HPDE6-E6E7 (cell line): ENCODE results near the gene RAB4B.
"Not testable (repeated sequence)": the region's sequence is repeated elsewhere in the genome, so short reads cannot be mapped to it uniquely, and the experiment has no call there.

Source experiments
- DNase-seq: peaks from one replicate; pipeline ENCODE4 v3.0.0; 2011; ENCODE audit warnings: missing footprints; ENCODE audit errors: extremely low spot score

RAB4B gene

DNA sequence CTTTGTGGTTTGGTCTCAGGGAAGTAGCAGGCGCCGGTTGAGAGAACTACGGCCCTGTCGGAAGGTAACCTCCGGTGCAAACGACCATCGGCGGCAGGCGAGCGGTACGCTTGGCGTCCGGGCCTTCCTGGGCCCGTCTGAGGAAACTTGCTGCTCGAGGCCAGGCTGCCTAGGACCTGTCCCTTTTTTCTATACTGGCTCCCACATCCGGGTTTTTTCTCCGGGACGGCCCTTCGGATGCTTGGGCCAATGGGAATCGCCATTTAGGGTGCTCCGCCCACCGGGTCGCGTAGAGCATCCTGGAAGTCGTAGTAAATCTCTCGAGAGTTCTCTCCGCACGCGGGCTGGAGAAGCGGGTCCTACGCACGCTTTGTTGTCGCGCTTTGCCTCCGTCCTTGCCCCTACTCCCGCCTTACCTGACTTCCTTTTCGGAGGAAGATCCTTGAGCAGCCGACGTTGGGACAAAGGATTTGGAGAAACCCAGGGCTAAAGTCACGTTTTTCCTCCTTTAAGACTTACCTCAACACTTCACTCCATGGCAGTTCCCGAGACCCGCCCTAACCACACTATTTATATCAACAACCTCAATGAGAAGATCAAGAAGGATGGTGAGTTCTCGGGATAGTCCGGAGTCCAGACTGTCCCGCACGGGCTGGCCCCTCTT is 27.0 kb upstream of the RAB4B start, which contains the start of gene SNRPA:
Gene SNRPA, plus strand, starts transcription at position 330 of the 664 bp plus-strand sequence. Its CDS starts 206 bp downstream, at position 536.
- DNase-seq, result peak; percentile 94

DNA sequence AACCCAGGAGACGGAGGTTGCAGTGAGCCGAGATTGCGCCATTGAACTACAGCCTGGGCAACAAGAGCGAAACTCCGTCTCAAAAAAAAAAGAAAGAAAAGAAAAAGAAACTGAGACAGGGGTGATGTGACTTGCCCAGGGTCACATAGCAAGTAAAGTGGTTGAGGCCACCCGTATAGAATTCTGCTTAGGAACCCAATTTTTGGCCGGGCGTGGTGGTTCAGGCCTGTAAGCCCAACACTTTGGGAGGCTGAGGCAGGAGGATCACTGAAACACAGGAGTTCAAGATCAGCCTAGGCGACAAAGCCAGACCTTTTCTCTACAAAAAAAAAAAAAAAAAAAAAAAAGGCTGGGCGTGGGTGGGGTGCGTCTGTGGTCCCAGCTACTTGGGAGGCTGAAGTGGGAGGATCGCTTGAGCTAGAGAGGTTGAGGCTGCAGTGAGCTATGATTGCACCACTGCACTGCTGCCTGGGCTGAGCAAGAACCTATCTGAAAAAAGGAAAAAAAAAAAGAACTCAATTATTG is 25.7 kb upstream of the RAB4B start:
- no peak for DNase-seq

DNA sequence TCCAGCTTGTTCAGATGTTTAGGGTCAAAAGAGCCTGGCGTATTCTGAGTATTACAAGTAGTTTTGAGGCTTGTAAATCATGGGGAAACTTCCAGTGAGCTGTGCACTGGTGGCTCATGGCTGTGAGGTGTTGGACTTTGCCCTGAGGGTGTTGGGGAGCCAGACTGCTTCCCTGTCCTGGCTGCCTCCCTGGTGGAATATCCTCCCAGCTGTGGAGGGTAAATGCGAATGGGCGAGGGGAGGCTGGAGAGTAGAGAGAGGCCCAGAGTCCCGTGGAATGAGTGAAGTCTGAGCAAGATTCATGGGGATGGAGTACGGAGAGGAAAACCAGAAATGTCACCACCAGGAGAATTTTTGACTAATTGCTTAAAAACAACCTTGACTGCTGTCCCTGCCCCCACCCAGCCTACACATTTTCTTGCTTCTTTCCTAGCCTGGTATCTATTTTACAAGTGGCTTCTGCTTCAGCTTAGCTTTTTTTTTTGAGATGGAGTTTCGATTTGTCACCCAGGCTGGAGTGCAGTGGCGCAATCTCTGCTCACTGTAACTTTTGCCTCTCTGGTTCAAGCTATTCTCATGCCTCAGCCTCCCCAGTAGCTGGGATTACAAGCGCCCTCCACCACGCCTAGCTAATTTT is 23.3 kb upstream of the RAB4B start:
- DNase-seq, result no peak

DNA sequence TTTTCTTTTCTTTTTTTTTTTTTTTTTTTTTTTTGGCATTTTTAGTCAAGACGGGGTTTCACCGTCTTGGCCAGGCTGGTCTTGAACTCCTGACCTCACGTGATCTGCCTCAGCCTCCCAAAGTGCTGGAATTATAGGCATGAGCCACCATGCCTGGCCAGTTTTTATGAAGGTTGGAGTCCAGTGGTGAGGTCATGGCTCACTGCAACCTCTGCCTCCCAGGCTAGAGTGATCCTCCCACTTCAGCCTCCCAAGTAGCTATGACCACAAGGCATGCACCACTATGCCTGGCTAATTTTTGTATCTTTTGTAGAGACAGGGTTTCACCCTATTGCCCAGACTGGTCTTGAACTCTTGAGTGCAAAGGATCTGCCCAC is 22.8 kb upstream of the RAB4B start:
- DNase-seq, result no peak

DNA sequence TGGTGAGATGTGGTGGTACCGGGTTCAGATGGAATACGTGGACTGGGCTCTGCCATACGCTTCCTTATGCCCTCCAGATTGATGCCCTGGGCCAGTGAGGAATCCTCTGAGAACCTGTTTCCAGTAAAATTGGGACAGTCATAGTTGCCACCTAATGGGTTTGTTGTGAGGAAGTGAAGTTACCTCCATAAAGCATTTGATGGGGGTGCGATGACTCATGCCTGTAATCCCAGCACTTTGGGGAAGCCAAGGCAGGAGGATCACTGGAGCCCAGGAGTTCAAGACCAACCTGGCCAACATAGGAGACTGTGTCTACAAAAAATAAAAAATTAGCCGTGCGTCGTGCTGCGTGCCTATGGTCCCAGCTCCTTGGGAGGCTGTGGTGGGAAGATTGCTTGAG is 22.3 kb upstream of the RAB4B start:
- DNase-seq, result no peak

DNA sequence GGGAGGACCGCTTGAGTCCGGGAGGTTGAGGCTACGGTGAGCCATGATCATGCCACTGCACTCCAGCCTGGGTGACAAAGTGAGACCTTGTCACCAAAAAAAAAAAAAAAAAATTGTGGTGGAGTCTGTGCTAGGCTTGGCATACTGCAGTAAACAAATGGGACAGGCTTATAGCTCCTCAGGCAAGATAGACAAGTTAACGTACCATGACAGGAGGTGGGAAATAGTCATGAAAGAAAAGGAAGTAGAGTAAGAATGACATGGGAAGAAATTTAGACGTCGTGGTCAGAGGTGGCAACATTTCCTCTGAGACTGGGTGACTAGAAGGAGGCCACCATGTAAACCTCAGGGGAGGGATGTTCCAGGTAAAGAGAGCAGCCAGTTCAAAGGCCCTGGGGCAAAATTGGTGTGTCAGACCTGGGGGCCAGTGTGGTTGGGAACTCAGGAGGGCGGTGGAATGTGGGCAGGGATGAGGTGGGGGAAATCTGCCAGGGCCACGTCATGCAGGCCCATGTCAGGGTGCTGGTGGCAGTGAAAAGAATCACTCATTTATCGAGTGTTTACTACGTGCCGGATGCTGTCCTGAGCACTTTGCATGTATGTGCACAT is 21.4 kb upstream of the RAB4B start:
- DNase-seq, result no peak

DNA sequence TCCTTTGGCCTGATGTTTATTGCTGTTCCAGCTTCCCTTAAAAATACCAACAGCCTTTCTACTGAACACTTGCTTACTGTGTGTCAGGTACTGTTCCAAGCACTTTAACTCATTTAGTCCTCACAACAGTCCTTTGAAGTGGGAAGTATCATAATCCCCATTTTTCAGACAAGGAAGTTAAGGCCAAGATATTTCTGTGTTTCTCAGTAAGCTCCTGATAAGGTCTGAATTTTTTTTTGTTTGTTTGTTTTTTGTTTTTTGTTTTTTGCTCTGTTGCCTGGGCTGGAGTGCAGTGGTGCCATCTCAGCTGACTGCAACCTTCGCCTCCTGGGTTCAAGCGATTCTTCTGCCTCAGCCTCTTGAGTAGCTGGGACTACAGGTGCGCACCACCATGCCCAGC is 19.6 kb upstream of the RAB4B start:
- DNase-seq, result no peak

DNA sequence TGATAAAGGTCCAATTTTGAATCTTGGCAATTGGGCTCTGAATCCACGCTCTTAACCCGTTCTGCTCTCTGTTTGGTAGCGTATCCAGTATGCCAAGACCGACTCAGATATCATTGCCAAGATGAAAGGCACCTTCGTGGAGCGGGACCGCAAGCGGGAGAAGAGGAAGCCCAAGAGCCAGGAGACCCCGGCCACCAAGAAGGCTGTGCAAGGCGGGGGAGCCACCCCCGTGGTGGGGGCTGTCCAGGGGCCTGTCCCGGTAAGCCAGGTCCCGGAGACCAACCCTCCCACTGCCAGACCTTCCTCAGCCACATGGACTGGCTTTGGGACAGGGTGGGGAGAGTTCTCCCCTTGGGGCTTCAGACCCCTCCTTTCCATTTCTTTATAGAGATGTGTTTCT is 18.7 kb upstream of the RAB4B start:
- DNase-seq, result no peak

DNA sequence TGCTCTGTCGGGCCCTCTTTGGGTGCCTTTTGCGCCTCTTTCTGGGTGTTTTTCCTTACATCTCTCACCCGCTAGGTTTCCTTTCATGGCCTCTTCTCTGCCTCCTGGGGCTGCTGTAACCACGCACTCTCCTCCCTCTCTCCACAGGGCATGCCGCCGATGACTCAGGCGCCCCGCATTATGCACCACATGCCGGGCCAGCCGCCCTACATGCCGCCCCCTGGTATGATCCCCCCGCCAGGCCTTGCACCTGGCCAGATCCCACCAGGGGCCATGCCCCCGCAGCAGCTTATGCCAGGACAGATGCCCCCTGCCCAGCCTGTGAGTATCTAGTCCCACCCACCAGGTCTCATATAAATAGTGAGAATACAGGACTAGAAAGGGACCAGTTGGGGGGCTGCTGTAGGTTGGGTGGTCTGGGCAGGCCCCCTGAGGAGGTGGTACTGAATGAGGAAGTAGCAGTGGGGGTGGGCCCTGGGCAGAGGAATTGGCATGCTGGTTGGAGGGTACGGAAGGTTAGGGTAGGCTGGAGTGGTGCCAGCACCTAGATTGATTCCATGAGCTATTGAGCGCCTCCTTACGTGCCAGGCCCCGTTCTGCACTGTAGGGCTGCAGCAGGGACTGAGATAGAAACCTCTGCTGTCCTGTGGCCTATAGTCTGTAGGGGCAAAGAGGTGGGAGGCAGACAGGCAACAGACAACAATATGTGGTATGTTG is 15.1 kb upstream of the RAB4B start:
- DNase-seq, result no peak

DNA sequence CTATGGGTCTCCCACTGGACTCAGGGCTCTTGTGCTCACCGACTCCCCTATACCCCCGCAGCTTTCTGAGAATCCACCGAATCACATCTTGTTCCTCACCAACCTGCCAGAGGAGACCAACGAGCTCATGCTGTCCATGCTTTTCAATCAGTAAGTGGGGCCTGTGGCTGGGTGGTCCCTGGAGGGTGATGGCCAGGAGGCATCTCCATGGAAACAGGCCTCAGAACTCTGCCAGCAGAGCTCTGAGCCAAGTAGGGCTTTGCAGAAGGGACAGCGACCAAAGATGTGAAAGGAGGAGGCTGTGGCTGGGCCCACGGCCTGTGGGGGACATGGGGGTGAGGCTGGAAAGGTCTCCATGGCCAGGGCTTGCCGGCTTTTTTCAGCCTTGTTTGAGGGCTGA is 14.5 kb upstream of the RAB4B start:
- no peak for DNase-seq

DNA sequence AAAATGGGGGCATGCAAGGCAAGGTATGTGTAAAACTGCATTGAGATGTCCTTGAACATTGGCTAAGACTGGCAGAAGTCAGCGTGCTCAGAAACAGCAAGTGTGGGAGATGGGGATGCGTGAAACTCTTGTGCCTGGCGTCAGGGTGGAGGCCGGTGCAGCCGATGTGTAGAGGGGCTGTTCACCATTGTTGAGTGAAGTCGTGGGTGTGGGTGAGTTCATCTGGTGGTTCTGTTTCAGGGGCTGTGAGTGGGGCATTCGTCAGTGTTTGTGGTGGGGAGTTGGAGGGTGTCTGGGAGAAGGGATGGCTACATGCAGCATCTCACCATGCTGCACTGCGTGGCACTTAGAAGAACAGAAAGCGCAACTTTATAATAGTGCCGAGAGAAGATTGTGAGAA is 14.1 kb upstream of the RAB4B start:
- DNase-seq, result no peak

DNA sequence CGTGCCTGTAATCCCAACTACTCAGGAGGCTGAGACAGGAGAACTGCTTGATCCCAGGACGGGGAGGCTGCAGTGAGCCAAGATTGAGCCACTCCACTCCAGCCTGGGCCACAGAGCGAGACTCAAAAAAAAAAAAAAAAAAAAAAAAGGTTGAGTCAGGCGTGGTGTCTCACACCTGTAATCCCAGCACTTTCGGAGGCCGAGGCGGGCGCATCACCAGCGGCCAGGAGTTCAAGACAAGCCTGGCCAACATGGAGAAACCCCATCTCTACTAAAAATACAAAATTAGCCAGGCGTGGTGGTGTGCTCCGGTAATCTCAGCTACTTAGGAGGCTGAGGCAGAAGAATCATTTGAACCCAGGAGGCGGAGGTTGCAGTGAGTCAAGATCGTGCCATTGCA is 11.7 kb upstream of the RAB4B start:
- not testable (repeated sequence) for DNase-seq

DNA sequence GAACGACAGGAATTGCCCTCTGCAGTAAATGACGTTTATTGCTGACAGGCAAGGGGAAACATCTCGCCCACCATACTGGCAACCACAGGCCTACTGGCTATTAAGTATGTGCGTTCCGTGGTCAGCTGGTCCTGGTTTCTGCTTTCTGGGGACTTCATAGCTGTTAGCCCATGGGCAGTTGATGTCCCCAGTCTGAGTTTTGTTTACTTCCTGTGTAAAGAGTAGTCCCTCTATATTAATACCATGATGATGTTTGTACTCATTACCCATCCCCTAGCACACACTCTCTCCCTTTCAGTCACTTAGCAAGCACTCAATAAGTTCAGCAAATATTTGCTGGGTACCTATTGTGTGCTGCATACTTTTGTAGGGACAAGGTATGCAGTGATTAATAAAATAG is 9.2 kb upstream of the RAB4B start:
- DNase-seq, result no peak

DNA sequence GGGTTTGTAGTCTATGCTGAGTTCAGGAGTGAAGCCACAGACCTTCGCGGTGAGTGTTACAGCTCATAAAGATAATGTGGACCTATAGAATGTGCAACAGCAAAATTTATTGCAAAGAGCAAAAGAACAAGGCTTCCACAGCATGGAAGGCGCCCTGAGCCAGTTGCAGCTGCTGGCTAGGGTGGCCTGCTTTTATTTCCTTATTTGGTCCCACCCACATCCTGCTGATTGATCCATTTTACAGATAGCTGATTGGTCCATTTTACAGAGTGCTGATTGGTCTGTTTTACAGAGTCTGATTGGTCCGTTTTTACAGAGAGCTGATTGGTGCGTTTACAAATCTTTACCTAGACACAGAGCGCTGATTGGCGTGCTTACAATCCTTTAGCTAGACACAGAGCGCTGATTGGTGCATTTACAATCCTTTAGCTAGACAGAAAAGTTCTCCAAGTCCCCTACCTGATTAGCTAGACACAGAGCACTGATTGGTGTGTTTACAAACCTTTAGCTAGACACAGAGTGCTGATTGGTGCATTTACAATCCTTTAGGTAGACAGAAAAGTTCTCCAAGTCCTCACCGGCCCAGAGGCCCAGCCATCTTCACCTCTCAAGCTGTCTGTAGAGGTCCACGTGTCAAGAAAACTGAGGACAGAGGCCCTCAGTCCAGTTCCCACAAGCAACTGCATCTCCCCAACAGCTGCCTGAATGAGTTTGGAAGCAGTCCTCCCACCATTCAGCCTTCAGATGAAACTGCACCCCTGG is 6.8 kb upstream of the RAB4B start:
- DNase-seq, result not testable (repeated sequence)

DNA sequence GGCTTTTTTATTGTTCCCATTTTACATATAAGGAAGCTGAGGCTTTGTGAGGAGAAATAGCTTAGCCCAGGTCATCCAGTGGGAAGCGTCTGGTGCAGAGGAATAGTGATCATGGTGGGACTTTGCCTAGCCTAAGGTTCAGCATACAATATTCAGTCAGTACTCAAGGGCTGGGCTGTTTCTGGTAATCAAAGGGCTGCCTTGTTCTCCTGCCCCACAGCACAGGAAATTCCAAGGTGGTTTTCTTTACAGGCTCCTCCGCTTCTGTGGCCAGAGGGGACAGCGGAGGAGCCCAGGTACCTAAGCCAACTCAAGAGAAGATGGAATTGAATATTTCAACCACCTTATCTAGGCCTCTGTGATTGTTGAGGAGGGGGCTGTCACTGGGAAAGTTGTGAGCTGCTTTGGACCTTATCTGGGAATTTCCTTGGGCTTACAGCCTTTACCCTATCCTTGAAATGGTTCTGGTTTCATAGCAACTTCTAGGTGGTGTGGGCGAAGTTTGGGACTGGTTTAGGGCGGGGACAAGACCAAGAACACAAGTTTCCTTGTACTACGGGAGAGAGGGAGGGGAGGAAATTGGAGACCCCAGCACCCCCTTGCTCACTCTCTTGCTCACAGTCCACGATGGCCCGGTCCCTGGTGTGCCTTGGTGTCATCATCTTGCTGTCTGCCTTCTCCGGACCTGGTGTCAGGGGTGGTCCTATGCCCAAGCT is 3.0 kb upstream of the RAB4B start, which contains the start of gene MIA:
Gene MIA, plus strand, starts transcription at position 606 of the 716 bp plus-strand sequence. Its CDS starts 22 bp downstream, at position 628.
- DNase-seq, result no peak

DNA sequence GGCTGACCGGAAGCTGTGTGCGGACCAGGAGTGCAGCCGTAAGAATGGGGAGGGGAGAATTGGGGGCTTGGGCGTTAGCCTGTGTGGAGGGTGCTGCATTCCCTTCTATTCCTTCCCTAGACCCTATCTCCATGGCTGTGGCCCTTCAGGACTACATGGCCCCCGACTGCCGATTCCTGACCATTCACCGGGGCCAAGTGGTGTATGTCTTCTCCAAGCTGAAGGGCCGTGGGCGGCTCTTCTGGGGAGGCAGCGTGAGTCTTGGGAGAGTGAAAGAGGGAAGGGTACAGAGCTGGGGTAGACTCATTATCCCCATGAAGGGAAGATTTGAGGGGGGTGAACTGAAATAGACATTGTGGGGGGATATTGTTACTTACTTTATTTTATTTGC is 2.4 kb upstream of the RAB4B start:
- DNase-seq, result no peak

DNA sequence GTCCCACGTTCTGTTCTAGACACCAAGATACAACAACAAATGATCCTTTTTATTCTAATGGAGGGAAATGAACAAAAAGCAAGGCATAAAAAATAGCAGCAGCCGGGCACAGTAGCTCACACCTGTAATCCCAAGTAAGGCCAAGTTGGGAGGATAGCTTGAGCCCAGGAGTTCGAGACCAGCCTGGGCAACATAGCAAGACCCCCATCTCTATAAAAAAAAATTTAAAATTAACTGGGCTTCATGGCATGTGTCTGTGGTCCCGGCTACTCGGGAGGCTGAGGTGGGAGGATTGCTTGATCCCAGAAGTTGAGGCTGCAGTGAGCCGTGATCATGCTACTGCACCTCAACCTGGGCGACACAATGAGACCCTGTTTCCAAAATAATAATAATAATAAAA is 1.7 kb upstream of the RAB4B start:
- DNase-seq, result no peak

DNA sequence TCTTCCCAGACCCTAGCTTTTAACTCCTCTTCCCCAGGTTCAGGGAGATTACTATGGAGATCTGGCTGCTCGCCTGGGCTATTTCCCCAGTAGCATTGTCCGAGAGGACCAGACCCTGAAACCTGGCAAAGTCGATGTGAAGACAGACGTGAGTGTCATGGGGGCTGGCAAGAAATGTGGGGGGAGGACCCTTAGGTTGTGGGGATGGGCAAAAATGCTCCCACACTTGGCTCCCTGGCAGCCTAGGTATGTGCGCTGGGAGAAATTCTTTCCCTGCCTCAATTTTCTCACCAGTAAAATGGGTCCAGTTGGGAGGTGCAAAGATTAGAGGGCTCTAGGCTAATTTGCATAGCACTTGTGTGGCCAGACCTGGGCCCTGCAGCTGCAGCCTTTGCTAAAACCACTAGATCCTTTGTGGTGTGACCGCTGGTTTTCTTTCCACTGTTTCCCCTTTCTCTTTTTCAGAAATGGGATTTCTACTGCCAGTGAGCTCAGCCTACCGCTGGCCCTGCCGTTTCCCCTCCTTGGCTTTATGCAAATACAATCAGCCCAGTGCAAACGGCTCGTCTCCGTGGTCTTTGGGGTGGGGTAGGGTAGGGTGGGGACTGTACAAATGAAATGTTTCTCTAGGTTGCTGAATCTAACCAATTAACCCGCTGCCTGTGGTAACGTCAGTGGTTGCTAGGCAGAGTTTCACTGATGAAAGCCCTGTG is 959 bp upstream of the RAB4B start:
- DNase-seq, result peak; percentile 89

DNA sequence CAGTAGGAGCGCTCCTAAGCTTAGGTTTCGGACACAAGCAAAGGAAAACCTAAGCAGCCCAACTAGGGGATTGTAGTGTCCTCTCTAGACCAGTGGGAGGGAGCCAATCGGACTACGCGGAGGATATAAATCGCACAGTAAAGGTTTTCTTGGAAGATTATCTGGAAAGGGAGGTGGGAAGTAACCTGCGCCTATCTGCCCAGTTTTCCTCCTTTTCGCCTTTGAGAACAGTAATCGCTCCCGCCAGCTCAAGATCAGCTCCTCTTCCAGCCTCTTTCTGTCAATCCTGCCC is 456 bp upstream of the RAB4B start:
- no peak for DNase-seq

DNA sequence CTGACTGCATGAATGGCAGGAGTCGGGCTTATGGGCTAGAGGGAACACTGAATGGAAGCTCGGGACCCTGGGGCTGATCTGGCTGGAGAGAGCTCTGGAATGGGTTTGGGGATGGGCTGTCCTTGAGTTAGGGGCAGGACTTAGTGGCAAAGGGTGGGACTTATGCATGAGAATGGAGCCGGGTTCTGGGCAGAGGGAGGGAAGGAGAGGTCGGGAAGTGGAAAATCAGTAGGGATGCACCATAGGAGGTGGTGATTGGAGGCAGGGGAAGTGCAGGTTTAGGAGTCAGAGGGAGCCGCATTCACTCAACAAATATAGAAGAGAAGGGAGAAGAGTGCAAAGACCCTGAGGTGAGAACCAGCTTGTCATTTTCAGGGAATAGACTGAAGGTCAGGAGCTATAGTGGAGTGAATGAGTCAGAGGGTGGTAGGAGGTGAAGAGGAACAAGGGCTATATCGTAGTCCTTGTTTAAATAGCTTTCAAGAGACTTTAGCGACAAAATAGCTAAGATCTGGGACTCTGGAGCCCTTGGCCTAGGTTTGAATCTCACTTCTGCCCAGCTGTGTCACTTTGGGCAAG is 748 bp downstream of the RAB4B start:
- DNase-seq, result peak; percentile 75
